NCI-H2227 (cell line): ENCODE measurements around the gene LRRIQ4.
A peak's percentile ranks its signal among the peaks of the same experiment; 100 is the strongest.

Experiments
- DNase-seq: peaks from one replicate; lab custom pipeline; 2025; ENCODE audit not compliant: unreplicated experiment; lab: John Stamatoyannopoulos, UW

The LRRIQ4 gene

DNA sequence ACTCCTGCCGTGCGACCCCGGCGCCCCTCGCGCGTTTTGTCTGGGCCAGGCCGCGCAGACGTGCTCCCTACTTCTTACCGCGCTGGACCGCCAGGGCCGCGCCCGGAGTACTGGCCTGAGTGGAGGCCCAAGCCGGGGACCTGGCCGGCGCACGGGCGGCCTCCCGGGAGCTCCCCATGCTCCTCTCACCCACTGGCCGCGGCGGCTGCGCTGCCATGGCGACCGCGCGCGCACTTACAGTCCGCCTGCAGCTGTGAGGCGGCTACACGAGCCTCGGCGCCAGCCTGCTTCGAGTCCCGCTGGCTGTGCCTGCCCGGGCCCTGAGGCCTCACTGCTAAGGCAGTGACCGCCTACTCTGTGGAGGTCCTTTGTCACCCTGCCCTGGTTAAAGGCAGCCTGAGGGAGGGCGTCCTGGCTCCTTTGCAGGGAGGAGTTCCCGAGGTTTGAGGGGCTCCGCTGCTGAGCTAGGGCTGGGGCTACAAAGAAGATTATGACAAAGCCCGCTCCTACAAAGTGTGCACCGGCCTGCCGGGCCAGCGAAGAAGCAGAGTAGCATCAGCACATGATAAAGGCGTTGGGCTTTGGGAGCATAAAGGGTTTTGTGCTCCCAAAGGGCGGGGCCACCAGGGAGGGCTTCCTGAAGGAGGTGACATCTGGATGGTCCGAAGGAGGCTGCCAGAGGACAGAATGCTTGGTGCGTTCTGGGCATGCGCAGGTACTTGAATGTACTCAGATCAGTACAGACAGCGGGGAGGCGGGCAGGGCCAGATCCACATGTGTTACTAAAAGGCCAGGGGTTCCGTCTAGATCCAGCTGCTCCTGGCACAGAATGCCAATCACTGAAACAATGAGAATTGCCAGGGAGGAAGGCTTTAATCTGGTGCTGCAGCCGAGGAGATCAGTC is at the start of gene LRRIQ4, which contains the start of gene LRRC34:
LRRIQ4 (plus strand) TSS at position 539 of the 904 bp plus-strand sequence. CDS start 9,052 bp downstream, outside the sequence.
LRRC34 (minus strand) TSS at position 573 of the 904 bp plus-strand sequence; CDS start at position 217, 356 bp downstream.
- peak; percentile 76 for DNase-seq

DNA sequence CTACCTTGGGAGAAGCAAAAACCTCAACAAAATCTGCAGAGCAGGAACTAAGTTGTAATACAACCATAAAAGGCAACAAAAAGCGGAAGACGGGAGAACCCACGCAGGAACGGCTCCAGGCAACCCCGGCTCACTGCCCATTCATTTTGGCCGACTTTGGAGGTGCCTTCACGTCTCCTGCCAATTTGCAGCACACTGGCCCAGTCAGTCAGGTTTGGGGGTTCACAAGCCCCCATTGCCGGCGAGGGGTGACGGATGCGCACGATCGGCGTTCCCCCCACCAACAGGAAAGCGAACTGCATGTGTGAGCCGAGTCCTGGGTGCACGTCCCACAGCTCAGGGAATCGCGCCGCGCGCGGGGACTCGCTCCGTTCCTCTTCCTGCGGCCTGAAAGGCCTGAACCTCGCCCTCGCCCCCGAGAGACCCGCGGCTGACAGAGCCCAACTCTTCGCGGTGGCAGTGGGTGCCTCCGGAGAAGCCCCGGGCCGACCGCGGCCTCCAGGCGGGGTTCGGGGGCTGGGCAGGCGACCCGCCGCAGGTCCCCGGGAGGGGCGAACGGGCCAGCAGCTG is 48.3 kb upstream of the LRRIQ4 start:
- DNase-seq = peak; percentile 67

DNA sequence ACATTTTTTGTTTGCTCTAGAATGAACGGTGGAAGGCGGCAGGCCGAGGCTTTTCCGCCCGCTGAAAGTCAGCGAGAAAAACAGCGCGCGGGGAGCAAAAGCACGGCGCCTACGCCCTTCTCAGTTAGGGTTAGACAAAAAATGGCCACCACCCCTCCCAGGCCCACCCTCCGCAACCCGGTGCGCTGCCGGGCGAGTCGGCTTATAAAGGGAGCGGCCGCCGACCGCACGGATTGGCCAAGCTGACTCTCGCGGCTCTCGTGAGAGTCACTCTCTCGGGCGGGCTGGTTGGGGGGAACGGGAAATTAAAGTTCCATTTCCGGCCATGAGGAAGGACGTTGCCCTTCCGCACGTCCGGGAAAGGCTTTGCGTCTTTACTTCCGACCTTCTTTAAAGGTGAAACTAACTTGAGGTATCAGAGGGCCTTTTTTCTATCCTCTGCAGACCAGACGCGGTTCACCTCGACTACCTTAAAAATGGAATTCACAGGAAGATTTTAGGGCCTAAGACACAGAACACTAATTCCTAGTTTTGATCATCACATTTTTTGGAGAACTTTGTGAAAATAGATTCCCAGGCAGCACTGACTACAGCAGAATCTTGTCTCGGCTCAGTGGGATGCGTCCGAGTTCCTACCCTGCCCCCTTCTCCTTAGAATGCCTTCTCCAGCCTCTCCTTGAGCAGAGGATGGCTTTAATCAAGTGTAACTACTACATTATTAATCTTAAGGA is 47.6 kb upstream of the LRRIQ4 start, which contains the start of gene TERC:
TERC (minus strand) TSS at position 179 of the 731 bp plus-strand sequence.
- DNase-seq = peak; percentile 98

DNA sequence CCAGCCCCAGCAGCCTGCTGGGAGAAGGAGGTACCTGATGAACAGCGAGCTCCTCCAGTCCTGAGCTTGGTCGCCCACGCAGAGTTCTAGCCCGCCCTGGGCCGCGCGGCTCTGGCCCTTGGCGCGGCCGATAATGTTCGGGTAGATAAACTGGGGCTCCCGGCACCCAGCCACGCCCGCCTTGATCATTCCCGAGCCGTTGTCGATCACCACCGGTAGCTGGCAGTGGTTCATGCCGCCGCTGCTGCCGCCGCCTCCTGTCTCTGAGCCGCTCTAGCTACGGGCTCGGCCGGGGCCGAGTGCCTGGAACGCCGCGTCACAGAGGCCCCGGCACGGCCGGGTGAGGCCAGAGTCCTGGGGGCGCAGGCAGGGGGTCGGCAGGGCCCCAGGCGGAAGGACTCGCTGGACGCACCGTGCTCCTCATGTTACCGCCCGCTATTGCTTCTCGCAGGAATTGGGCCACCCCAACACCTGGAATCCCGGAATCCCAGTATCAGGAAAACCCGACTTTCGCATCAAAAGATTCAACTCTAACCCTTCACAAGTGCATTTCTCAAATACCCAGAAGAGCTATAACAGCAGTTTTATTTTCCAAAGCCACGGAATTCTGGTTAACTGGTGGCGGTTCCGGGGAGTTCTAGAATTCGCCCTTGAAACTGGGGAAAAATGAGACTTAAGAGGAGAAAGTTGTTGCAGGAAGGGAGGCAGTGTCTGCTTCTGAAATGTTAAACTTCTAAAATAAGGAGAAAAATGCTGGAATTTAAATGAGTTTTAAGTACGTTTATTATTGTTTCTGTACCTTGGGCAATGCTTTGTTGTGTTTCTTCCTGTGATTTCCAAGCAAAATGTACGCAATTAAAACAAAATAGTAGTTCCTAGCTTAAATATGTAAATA is 43.1 kb upstream of the LRRIQ4 start, which contains the start of gene ACTRT3:
ACTRT3 (minus strand) TSS at position 275 of the 895 bp plus-strand sequence; CDS start at position 234, 41 bp downstream.
- peak; percentile 79 for DNase-seq

DNA sequence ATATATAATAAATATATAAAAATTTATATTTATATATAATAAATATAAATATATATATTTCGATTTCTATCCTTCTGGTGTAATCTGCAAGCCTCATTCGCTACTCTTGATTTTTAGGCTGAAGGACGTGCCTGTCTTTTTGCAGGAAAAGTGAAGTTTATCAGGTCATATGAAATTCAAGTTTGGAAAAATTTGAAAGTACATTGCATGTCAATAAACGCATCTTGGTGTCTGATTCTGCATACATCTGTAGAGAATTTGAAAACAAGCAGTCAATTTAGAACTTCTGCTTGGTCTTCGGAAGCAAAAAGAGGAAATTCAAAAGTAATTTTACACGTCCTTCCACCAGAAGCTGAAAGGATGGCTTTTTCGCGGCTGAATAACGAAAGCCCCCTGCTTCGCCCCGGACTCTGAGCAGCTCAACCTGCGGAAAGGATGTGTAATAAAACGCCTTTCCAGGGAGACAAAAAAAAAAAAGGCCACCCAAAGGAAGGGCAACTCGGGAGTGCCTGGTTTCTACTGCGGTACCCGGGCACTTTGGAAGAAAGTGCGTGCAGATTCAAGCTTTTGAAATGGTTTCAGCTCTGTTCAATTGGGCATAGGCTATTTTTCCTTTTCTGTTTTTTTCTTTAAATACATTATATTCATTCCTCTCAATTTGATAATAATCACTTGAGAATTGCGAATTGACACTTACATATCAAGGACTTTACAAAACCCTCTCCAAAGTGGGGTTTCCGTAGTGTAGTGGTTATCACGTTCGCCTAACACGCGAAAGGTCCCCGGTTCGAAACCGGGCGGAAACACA is 41.0 kb upstream of the LRRIQ4 start:
- DNase-seq = peak; percentile 92

DNA sequence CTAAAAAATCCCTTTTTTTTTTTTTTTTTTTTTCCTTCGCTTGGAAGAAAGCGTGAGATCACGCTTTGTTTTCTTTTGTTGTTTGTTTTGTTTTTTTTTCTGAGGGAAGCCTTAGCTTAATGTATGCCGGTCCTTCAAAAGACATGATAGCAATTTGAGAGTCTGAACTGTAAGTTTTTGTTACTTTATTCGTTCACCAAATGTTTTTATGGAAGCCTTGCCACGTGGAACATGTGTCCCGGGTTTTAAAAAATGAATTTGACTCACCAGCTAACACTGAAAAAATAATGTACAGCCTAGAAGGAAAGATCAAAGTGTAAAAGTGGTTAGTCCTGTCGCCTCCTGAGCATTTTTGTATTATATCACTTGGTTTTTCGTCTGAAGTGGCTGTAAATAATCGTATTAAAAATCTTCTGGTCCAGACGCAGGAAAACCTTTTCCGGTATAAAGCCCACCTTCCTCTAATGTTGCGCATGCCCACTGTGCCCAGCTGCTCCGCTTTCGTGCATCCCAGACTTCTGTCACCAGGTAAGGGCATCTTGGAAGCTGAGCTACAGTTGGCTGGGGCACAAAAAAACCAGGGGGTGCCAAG is 40.3 kb upstream of the LRRIQ4 start:
- peak; percentile 89 for DNase-seq

DNA sequence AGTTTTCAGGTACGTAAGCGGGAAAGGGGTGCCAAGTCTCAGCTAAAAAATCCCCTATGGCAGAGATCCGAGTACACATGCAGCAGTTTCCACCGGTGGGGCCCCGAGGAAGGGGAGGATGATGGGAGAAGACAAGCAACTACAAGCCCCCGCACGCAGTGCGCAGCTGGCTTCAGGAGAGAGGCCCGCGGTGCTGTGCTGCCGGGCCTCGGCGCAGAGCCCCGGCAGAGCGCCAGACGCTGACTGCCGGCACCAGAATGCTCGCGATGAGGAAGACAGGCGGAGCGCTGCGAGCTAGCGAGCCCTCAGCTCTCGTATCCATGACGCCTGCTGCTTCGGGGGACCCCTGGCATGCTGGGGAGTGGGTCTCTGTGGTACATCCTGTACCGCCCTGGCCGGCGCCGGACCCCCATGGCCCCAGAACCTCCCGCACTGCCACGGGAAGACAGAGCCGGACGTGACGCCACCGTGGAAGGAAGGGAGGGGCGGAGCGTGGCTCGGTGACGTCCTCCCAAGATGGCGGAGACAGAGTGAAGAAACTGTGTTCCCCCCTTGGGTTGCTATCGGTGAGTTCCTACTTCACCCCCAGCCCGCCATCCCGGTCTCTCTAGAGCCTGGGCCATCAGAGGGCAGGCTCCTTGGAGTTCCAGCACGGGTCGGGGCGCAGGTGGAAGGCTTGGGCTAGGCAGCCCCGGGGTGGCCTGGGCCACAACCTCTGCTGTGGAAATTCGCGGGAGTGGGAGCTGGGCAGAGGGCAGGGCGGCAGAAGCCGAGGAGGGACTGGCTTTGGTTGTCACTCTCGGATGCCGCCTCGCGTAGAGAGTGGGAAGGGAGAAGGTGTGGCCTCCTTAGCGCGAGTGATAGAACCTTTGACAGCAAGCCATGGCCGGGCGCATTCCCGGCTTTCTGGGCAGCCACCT is 39.5 kb upstream of the LRRIQ4 start, which contains the start of gene MYNN:
MYNN (plus strand) TSS at position 500 of the 920 bp plus-strand sequence. CDS start 900 bp downstream, outside the sequence.
- DNase-seq = peak; percentile 93

DNA sequence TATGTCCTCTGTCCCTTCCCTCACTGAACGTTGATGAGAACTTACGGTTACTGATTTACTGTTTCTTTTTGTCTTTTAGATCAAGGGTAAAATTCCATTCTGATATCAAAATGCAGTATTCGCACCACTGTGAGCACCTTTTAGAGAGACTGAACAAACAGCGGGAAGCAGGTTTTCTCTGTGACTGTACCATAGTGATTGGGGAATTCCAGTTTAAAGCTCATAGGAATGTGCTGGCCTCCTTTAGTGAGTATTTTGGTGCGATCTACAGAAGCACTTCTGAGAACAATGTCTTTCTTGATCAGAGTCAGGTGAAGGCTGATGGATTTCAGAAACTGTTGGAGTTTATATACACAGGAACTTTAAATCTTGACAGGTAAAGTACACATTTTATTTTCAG is 38.5 kb upstream of the LRRIQ4 start:
- no peak for DNase-seq

DNA sequence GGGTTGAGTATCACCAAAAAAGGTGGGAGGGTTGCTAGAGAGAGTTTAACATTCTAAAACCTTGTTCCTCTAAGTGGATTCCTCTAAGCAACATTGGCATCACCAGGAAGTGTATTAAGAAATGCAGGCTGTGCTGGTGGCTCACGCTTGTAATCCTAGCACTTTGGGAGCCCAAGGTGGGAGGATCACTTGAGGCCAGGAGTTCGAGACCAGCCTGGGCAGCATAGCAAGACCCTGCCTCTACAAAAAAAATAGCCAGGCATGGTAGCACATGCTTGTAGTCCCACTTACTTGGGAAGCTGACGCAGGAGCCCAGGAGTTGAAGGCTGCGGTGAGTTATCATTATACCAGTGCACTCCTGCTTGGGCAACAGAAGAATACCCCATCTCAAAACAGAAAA is 34.8 kb upstream of the LRRIQ4 start:
- DNase-seq = no peak

DNA sequence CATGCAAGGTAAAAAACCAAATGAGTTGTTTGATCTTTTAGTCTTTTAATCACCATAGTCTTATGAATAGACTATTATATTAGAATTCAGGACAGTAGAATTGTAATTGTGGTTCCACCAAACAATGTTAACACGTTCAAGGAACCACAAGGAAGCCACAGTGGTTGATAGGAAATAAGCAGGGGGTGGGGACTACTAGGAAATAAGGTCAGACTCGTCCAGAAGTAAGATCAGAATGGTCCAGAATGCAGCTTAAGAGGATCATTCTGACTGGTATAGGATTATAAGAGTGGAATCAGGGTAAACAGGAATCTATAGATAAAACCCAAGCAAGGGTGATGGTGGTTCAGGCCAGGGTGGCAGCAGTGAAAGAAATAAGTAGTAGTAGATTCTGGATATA is 31.9 kb upstream of the LRRIQ4 start:
- no peak for DNase-seq

DNA sequence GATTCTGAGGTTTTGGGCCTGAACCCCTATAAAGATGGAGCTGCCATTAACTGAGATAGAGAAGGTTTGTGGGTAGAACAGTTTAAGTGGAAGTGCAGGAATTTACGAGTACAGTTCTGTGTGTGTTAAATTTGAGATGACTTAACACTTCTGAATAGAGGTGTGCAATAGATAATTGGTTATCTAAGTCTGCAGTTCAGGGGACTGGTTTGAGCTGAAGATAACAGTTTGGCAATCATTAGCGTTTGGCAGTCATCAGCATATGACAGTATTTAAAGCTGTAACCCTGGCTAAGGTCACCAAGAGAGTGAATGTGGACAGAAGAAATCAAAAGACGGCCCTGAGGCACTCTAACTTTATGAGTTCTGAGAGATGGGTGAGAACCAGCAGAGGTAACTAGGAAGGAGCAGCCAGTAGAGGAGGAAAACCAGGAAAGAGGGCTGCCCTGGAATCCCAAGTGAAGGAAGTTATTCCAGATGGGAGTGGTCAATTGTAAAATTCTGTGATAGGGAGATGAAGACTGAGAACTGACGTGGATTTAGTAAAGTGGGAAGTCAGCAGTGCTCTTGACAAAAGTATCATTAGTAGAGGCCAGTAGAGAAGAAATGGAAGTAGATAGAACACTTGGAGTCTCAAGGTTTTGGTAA is 31.3 kb upstream of the LRRIQ4 start:
- no peak for DNase-seq

DNA sequence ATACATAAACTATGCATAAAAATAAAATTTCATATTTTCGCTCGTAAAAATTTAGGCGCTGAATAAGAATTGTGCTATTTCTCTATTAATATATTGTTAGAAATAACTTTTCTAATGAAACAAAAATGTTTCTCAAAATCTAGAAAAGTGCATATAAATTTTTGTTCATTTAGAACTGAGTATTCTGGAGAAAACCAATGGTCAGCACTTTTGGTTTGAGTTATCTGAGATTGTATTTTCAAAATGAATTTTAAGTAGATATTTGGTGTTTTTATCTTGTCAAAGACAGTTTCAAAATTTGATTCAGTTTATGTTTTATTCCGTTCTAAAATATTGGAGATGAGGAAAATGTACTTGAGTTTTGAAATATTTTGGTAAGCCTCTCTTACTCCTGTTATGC is 25.6 kb upstream of the LRRIQ4 start:
- DNase-seq = no peak

DNA sequence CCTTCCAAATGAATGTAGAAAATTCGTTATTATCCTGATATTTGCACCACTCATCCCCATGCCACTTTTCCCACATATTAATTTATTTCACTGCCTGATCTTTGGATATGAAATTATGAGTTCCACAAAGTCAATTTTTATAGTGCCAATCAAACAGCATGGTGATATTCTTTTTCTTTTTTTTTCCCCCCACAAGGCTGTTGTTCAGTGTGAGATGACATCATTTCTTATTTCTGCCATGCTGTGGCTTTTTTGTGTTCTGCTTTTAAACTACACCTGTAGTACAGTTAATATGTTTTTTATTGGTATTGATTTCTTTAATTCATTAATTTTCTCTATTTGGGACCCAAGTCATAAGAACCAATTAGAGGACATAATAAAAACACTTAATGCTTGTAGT is 24.9 kb upstream of the LRRIQ4 start:
- DNase-seq = no peak

DNA sequence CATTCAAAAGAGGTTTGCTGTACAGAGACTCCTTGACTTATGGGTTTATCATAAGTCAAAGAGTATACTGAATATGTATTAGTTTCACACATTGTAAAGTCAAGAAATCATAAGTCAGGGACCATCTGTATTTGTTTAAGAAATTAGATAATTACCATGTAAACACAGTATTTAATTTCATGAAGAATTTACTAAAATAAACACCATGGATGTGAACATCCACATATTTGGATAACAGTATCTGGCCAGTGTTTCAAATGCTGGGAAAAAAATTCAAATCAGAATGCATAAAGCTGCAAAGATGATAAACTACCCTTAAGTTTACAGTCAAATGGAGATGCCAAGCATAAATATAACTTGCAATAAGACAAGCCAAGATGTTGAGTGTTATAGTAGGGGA is 22.5 kb upstream of the LRRIQ4 start:
- DNase-seq = no peak

DNA sequence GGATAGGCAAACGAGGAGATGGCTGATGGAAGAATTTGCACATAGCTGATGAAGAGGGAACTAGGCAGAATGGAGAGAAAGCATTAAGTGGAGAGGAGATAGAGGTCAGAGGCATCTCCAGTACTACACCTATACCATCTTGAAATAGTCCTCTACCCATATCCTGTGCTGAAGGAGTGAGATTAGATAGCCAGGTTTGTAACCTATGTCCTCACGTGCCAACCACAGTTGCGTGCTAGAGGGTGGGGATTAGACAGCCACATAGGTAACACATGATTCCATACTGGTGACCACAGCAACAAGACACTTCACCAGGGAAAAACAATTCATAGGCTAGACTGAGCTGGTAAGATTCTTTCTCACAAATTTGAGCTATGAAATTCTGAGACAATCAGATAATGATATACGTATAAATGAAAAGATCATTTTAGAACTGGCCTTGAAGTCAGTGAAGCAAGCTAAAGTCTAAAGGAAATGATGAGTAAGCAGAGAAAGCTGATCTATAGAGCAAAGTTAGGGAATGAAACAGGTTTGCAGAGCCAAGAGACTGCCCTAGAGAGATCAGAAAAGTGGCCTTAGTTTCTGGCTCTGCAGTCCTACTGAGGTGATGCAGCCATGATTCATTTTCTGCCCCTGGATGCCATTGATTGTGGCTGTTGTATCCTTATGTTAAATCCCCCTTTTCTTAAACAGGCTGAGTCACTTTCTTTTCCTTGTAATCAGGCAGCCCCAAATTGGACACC is 21.8 kb upstream of the LRRIQ4 start:
- no peak for DNase-seq

DNA sequence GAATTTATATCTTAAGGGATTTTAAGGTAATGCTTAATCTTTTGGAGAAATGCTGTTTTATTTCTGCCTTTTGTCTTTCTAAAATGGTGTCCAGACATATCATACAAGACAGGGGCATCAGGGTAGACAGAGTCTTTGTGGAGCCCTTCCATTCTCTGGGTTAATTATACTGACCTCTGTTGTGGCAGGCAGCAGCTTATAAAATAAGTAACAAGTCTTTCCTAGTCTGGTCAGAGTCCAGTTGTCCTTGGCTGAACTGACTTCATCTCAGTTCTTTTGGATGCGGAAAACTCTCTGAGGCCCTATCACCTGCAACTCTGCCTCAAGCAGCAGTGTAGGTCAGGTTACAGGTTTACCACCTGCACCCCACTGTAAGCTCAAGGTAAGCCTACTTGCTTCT is 20.3 kb upstream of the LRRIQ4 start:
- no peak for DNase-seq

DNA sequence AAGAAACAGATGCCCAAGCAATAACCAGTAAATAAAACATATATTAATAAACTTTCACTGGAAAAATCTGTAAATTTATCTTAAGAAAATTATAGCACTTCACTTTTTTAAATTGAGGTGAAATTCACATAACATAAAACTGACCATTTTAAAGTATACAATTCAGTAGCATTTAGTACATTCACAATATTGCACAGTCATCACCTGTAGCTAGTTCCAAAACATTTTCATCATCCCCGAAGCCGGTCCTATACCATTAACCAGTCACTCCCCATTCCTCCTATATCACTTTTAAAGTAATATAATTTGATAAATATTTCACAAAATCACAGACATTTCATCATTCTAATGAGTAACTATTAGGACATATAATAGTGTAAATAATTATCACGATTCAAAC is 8.0 kb upstream of the LRRIQ4 start:
- DNase-seq = no peak
